Measurements from ENCODE around the gene FAM120A. TPM values are rescaled to one million over a fixed set of nuclear protein-coding genes. Genes with fewer than 3 reads are reported as not detected.
A peak's percentile ranks its signal among the peaks of the same experiment; 100 is the strongest.

FAM120A gene
- total and polyA plus RNA-seq, 9 of the 15 experiments (the other 6 are each of a cell fraction or from before 2014, with no cell fraction given), result 8.7 to 71.0 (median 42.2) TPM

GRCh38 chr9:93453047-93453914, 1.8 kb downstream of the FAM120A start, which contains the start of gene FAM120AOS:
TSS of gene FAM120AOS (minus strand) at chr9:93453581. CDS start at chr9:93452709, 872 bp downstream.
- Histone ChIP-seq H3K9me3 (replicated peaks; ENCODE audit: control insufficient read depth, insufficient read depth, low read depth, low read length) (no peaks in the 10 kb centered on the region), H3K36me3 (ENCODE audit: control insufficient read depth, insufficient read depth, low read length) (peaks cover 45% of the 10 kb centered on the region), H4K20me1 (replicated peaks; ENCODE audit: control insufficient read depth, insufficient read depth, low read length) (peaks cover 9% of the 10 kb centered on the region; the same call in 1 of the 2 replicates), H3K27me3 (ENCODE audit: control insufficient read depth in 2 of 2, insufficient read depth in 2 of 2, low read length in 2 of 2) (no peaks in the 10 kb centered on the region), H2AFZ (ENCODE audit: low read depth, low read length) (peak within 1 kb of the TSS; percentile 40), H3K27ac (ENCODE audit: extremely low read depth, low read depth, low read length) (peak within 1 kb of the TSS; percentile 89), H3K4me3 (peak within 1 kb of the TSS; percentile 81), H3K4me2 (ENCODE audit: insufficient read depth, low read length) (peak within 1 kb of the TSS; percentile 88), H3K79me2 (ENCODE audit: control insufficient read depth, insufficient read depth, low read length) (peaks cover 90% of the 10 kb centered on the region), H3K9ac (ENCODE audit: insufficient read depth in 1 of 2, low read depth in 2 of 2, low read length in 2 of 2) (peak within 1 kb of the TSS; percentile 76 to 96), H3K4me1 (replicated peaks in 1 of 2; ENCODE audit: control insufficient read depth in 2 of 2, insufficient read depth in 2 of 2, low read length in 2 of 2) (peaks cover 10 to 12% of the 10 kb centered on the region in 2 experiments; a peak in 4 of 5 replicates), H3K9me1 (ENCODE audit: control insufficient read depth, insufficient read depth, low read length) (no peaks in the 10 kb centered on the region)
- in situ Hi-C loops (cut with MboI), result no loop called here
- ATAC-seq (peak; percentile 82), FAIRE-seq (peak; percentile 92), DNase-seq (ENCODE audit: extremely low read depth in 1 of 4, low spot score in 3 of 4) (peak; percentile 81 to 95 (median 86))
- WGBS (ENCODE audit: insufficient coverage, low coverage, missing lambda C conversion rate), result under 1% methylated on average over 34 of the region's 34 CpGs
- intact Hi-C loops (cut with micrococcal nuclease), result loop anchor here (1.0 to 2.0 kb wide), 2 partner anchors 34 to 113 kb away; no protein-coding TSS in a partner anchor
- TSS peak; percentile 49 for BruUV-seq (replicated peaks)
- POLR2A ChIA-PET, result interaction anchor here (0.6 to 3.8 kb wide), 12 partner anchors 8 to 1048 kb away, joined by 3 to 53 read pairs (median 4); partner anchors contain the start of gene CARD19
- CTCF ChIA-PET (ENCODE audit: low intra/inter-chr PET ratio), result no interaction called here
- TF ChIP-seq FOXK1 (CRISPR knock-in tag; IDR thresholded peaks at IDR 0.05; ENCODE audit: borderline replicate concordance), result no peak
- no peak for TF ChIP-seq ZNF584 (CRISPR knock-in tag; IDR thresholded peaks at IDR 0.05; ENCODE audit: low read depth)
- no peak for TF ChIP-seq E2F5 (CRISPR knock-in tag; IDR thresholded peaks at IDR 0.05)
- TF ChIP-seq CBX2 (IDR thresholded peaks at IDR 0.05; ENCODE audit: insufficient read depth, low read length, poor library complexity, severe bottlenecking), result no peak
- no peak for TF ChIP-seq ZBTB11 (CRISPR knock-in tag; IDR thresholded peaks at IDR 0.05)
- TF ChIP-seq GTF3C2 (IDR thresholded peaks at IDR 0.05; ENCODE audit: borderline replicate concordance, extremely low read depth, insufficient read length), result no peak
- TF ChIP-seq GATA2 (CRISPR knock-in tag; IDR thresholded peaks at IDR 0.05), result no peak
- no peak for TF ChIP-seq C11orf30 (IDR thresholded peaks at IDR 0.05; ENCODE audit: low read depth)
- TF ChIP-seq KDM1A (IDR thresholded peaks at IDR 0.05), result 0 out of 4 replicates have a peak, but pooled peaks of 1 of the 2 experiments have one; percentile 10
- 0 out of 2 replicates have a peak, but pooled peaks have one; percentile 28 for TF ChIP-seq ZNF707 (CRISPR knock-in tag; conservative IDR thresholded peaks at IDR 0.05)
- TF ChIP-seq RFX1 (IDR thresholded peaks at IDR 0.05), result no peak
- no peak for TF ChIP-seq RBM22 (IDR thresholded peaks at IDR 0.05; ENCODE audit: low read depth, low read length, poor library complexity, severe bottlenecking)
